K562 (cell line): ENCODE measurements around the gene IL13. TPM values are rescaled to one million over a fixed set of nuclear protein-coding genes. Genes with fewer than 3 reads are reported as not detected.

Source experiments
- ATAC-seq: fragments of 200-7000 bp; cut with Tn5 transposase; 3 replicates; pipeline ENCODE4 v1.9.1; 2020; ENCODE audit warnings: moderate library complexity
- BruUV-seq: library from RNA; stranded (reverse); fragments of 400-500 nt; replicated peaks from 2 replicates; lab custom pipeline; 2021; lab: Mats Ljungman, UMichigan
- CTCF ChIA-PET: fragments of 300-600 bp; formaldehyde crosslinking; extraction: SDS; loops from one replicate; lab custom pipeline; 2021; ENCODE audit warnings: low intra/inter-chr PET ratio; lab: Yijun Ruan, JAX
- POLR2A ChIA-PET: fragments of 300-600, 350-650 bp; sonication (Branson Sonifier 250); formaldehyde crosslinking; extraction: SDS; loops from one replicate; lab custom pipeline; 2021; ENCODE audit warnings: antibody characterized with exemption, inconsistent platforms; lab: Yijun Ruan, JAX
- DNase-seq, 4 experiments: peaks; one replicate each; pipeline versions ENCODE4 v3.0.0 to v3.0.0-alpha.2; 2011 to 2018; ENCODE audit warnings: low spot score in 3 of 4, mixed read lengths in 3 of 4; ENCODE audit errors: extremely low read depth in 1 of 4
- FAIRE-seq: peaks from 2 replicates; lab custom pipeline; 2011; peaks lifted over from hg19 to GRCh38; lab: Jason Lieb, UNC
- H2AFZ ChIP-seq: 2 replicates; pipeline ENCODE4 v1.6.0; 2011; ENCODE audit warnings: low read depth, low read length, control low read depth, inconsistent platforms
- H3K27ac ChIP-seq: fragments of 200-600 bp; 3 replicates; pipeline ENCODE4 v1.8.0; 2011; ENCODE audit warnings: low read depth, mild to moderate bottlenecking, control low read depth, inconsistent platforms, low read length, moderate library complexity, mixed read lengths; ENCODE audit errors: extremely low read depth
- H3K27me3 ChIP-seq, 2 experiments: fragments of 300-600 bp in 1 of 2; 2 replicates in 1 of 2; 3 replicates in 1 of 2; pipeline versions ENCODE4 v1.6.0 to v1.8.0; 2011; ENCODE audit warnings: inconsistent platforms in 2 of 2, low read length in 2 of 2, mild to moderate bottlenecking in 1 of 2, mixed read lengths in 1 of 2, moderate library complexity in 1 of 2; ENCODE audit not compliant: control insufficient read depth in 2 of 2, insufficient read depth in 2 of 2
- H3K36me3 ChIP-seq: fragments of 300-600 bp; 3 replicates; pipeline ENCODE4 v1.8.0; 2011; ENCODE audit warnings: mild to moderate bottlenecking, low read length, inconsistent platforms; ENCODE audit not compliant: control insufficient read depth, insufficient read depth
- H3K4me1 ChIP-seq, 2 experiments: fragments of 200-600 bp in 1 of 2; replicated peaks in 1 of 2; 2 replicates in 1 of 2; 3 replicates in 1 of 2; pipeline versions ENCODE4 v1.5.1 to v1.8.0; 2011; ENCODE audit warnings: inconsistent platforms in 2 of 2, low read length in 2 of 2, mild to moderate bottlenecking in 1 of 2, mixed read lengths in 1 of 2, moderate library complexity in 1 of 2; ENCODE audit not compliant: control insufficient read depth in 2 of 2, insufficient read depth in 2 of 2
- H3K4me2 ChIP-seq: 2 replicates; pipeline ENCODE4 v1.6.1; 2011; ENCODE audit warnings: low read length, control low read depth, inconsistent platforms, mixed read lengths; ENCODE audit not compliant: insufficient read depth
- H3K4me3 ChIP-seq: fragments of 200-600 bp; sonication (generic), shearing (Covaris generic); 2 replicates; pipeline ENCODE4 v1.5.1; 2016; ENCODE audit warnings: control low read depth, inconsistent platforms
- H3K79me2 ChIP-seq: fragments of 200-600 bp; 3 replicates; pipeline ENCODE4 v1.8.0; 2011; ENCODE audit warnings: low read length, inconsistent platforms; ENCODE audit not compliant: control insufficient read depth, insufficient read depth
- H3K9ac ChIP-seq, 2 experiments: 2 replicates each; pipeline versions ENCODE4 v1.6.0 to v1.6.1; 2011; ENCODE audit warnings: low read depth in 2 of 2, low read length in 2 of 2, control low read depth in 1 of 2, inconsistent platforms in 1 of 2, mild to moderate bottlenecking in 1 of 2, mixed read lengths in 1 of 2; ENCODE audit not compliant: insufficient read depth in 1 of 2
- H3K9me1 ChIP-seq: one replicate; pipeline ENCODE4 v1.6.0; 2011; ENCODE audit warnings: inconsistent platforms, mild to moderate bottlenecking, low read length, moderate library complexity; ENCODE audit not compliant: control insufficient read depth, insufficient read depth
- H3K9me3 ChIP-seq: replicated peaks from 2 replicates; pipeline ENCODE4 v1.5.1; 2011; ENCODE audit warnings: low read depth, low read length, inconsistent platforms; ENCODE audit not compliant: control insufficient read depth, insufficient read depth
- H4K20me1 ChIP-seq: replicated peaks from 2 replicates; pipeline ENCODE4 v1.6.1; 2011; ENCODE audit warnings: low read length, inconsistent platforms, mixed read lengths; ENCODE audit not compliant: control insufficient read depth, insufficient read depth
- CBX2 ChIP-seq: fragments of 200-600 bp; sonication (generic); IDR thresholded peaks from one replicate; pipeline ENCODE4 v1.6.1; 2012; ENCODE audit warnings: mild to moderate bottlenecking, low read length, inconsistent platforms; ENCODE audit not compliant: insufficient read depth, poor library complexity, severe bottlenecking
- ELF2 ChIP-seq: fragments of 250-450 bp; sonication (Bioruptor Pico); IDR thresholded peaks from 2 replicates; pipeline ENCODE4 v1.5.0; 2021; ENCODE audit warnings: mild to moderate bottlenecking
- GATA2 ChIP-seq: sonication (generic); formaldehyde crosslinking; IDR thresholded peaks from 2 replicates; pipeline ENCODE4 v1.4.0; 2020; ENCODE audit warnings: mild to moderate bottlenecking, missing genetic modification reagents
- HES1 ChIP-seq: fragments of 450-650 bp; IDR thresholded peaks from 2 replicates; pipeline ENCODE4 v1.6.1; 2016; ENCODE audit warnings: low read depth, mild to moderate bottlenecking, moderate library complexity
- HNRNPH1 ChIP-seq: fragments of 200-400 bp; formaldehyde crosslinking; optimal IDR thresholded peaks from 2 replicates; pipeline ENCODE3; 2017; ENCODE audit warnings: low read depth, mild to moderate bottlenecking, low read length, moderate library complexity
- RBFOX2 ChIP-seq: fragments of 200-400 bp; formaldehyde crosslinking; IDR thresholded peaks from 2 replicates; pipeline ENCODE4 v1.6.1; 2017; ENCODE audit warnings: low read depth, mild to moderate bottlenecking, low read length, moderate library complexity
- TBP ChIP-seq: optimal IDR thresholded peaks from 2 replicates; pipeline ENCODE3; 2011; ENCODE audit warnings: low read depth, low read length, improper control_type of control experiment
- ZBTB8A ChIP-seq: fragments of 450-650 bp; IDR thresholded peaks from 2 replicates; pipeline ENCODE4 v1.6.1; 2018; ENCODE audit warnings: mild to moderate bottlenecking, moderate library complexity; ENCODE audit not compliant: partially characterized antibody
- ZNF384 ChIP-seq: IDR thresholded peaks from 2 replicates; pipeline ENCODE4 v1.6.1; 2012; ENCODE audit warnings: low read depth, low read length, improper control_type of control experiment
- ZNF445 ChIP-seq: fragments of 250-450 bp; sonication (Bioruptor Pico); IDR thresholded peaks from 2 replicates; pipeline ENCODE4 v1.4.0; 2020; ENCODE audit warnings: low read depth, mild to moderate bottlenecking, moderate library complexity
- ZNF830 ChIP-seq: fragments of 250-450 bp; sonication (Bioruptor Pico); IDR thresholded peaks from 2 replicates; pipeline ENCODE4 v1.5.0; 2021; ENCODE audit warnings: mild to moderate bottlenecking
- WGBS: fragments of 100-300 bp; shearing (Covaris generic); methylation state at CpG from one replicate; pipeline ENCODE4 v1.1.6; 2016; ENCODE audit warnings: low coverage, mixed read lengths; ENCODE audit not compliant: insufficient coverage; ENCODE audit errors: missing lambda C conversion rate; 5-methylcytosine and 5-hydroxymethylcytosine counted together
- in situ Hi-C: fragments of 300-500 bp; cut with MboI; formaldehyde crosslinking; loops from 4 replicates; pipeline ENCODE4 v1.15.0; 2018; ENCODE audit warnings: inconsistent platforms, mixed read lengths
- intact Hi-C: fragments of 100-400 bp; cut with micrococcal nuclease; formaldehyde crosslinking; loops from 2 replicates; pipeline ENCODE4 v1.14.2; 2022
- polyA plus RNA-seq, 8 experiments: library from polyadenylated mRNA; depleted of rRNA in 4 of 8; stranded (reverse) in 5 of 8; unstranded in 3 of 8; fragments of >200 nt; fragmentation: Nextera tagmentation in 2 of 8; fragmentation: Illumina TruSeq in 1 of 8; extraction: Ambion mirVana in 2 of 8; extraction: Trizol in 1 of 8; gene quantifications; 2 replicates each; pipeline versions ENCODE4 v1.2.1 to v1.2.3, GENCODE V29; 2011 to 2014; ENCODE audit warnings: inconsistent platforms in 1 of 8, missing spikeins in 1 of 8
- total RNA-seq, 7 experiments: library from RNA; depleted of rRNA in 6 of 7; stranded (reverse); fragments of >200 nt in 6 of 7; fragmentation: Illumina TruSeq in 2 of 7; extraction: Trizol in 2 of 7; gene quantifications; 2 replicates each; pipeline versions ENCODE4 v1.2.1 to v1.2.3, GENCODE V29; 2011 to 2021; ENCODE audit warnings: low replicate concordance in 1 of 7
- TF ChIP-seq, protein P1 (sequence below), 2 experiments: fragments of 450-650 bp; IDR thresholded peaks; 2 replicates each; pipeline ENCODE4 v1.6.1; 2016
- TF ChIP-seq, protein P2 (sequence below): fragments of 250-450 bp; sonication (Bioruptor Pico); IDR thresholded peaks from 2 replicates; pipeline ENCODE4 v1.8.0; 2021; ENCODE audit warnings: moderate library complexity, mild to moderate bottlenecking, inconsistent platforms
- TF ChIP-seq, protein P3 (sequence below): sonication (generic); formaldehyde crosslinking; IDR thresholded peaks from 2 replicates; pipeline ENCODE4 v1.8.0; 2022; ENCODE audit warnings: missing genetic modification reagents, mild to moderate bottlenecking, borderline replicate concordance

Gene IL13
- total and polyA plus RNA-seq, 9 of the 15 experiments (the other 6 are each of a cell fraction or from before 2014, with no cell fraction given) = not detected

- no peak for TF ChIP-seq HES1
These were observed 23.0 kb downstream of the IL13 start (continued) for GRCh38 chr5:132680780-132681475.

DNA sequence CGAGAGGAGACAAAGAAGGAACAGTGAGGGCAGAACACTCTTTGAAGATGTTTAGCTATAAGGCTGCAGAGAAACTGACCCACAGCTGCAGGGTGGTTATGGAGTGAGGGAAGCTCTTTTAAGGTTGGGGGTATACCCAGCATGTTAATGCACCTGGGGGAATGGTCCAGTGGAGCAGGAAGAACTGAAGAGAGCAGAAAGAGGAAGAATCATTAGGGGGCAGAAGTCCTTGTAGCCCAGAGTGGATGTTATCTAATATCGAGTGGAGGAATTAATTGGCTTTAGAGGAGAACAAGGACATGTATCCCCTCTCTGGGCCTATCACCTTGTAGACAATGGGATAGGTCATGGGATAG, 23.5 kb downstream of the IL13 start:
- no peak overlapping the region for H3K4me3 ChIP-seq
- in situ Hi-C loops = no loop called here
- H3K79me2 ChIP-seq = no peaks in the 10 kb centered on the region
- DNase-seq = no peak
- TF ChIP-seq RBFOX2 (no peak), ELF2 (CRISPR knock-in tag) (no peak), CBX2 (no peak), ZNF445 (CRISPR knock-in tag) (no peak), TBP (no peak), ZBTB8A (no peak), GATA2 (CRISPR knock-in tag) (no peak), HNRNPH1 (no peak), ZNF830 (CRISPR knock-in tag) (no peak), ZNF384 (no peak)
- TF ChIP-seq, protein P1, sequence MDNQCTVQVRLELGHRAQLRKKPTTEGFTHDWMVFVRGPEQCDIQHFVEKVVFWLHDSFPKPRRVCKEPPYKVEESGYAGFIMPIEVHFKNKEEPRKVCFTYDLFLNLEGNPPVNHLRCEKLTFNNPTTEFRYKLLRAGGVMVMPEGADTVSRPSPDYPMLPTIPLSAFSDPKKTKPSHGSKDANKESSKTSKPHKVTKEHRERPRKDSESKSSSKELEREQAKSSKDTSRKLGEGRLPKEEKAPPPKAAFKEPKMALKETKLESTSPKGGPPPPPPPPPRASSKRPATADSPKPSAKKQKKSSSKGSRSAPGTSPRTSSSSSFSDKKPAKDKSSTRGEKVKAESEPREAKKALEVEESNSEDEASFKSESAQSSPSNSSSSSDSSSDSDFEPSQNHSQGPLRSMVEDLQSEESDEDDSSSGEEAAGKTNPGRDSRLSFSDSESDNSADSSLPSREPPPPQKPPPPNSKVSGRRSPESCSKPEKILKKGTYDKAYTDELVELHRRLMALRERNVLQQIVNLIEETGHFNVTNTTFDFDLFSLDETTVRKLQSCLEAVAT (IDR thresholded peaks at IDR 0.05) = no peak
- TF ChIP-seq, protein P2, sequence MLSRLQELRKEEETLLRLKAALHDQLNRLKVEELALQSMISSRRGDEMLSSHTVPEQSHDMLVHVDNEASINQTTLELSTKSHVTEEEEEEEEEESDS (CRISPR knock-in tag) = no peak
- TF ChIP-seq, protein P3, sequence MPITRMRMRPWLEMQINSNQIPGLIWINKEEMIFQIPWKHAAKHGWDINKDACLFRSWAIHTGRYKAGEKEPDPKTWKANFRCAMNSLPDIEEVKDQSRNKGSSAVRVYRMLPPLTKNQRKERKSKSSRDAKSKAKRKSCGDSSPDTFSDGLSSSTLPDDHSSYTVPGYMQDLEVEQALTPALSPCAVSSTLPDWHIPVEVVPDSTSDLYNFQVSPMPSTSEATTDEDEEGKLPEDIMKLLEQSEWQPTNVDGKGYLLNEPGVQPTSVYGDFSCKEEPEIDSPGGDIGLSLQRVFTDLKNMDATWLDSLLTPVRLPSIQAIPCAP (CRISPR knock-in tag) = no peak
- TF ChIP-seq, all 486 proteins: peak for 0
- WGBS = 57% methylated on average over 2 of the region's 2 CpGs
- Histone ChIP-seq H3K27ac (no peak overlapping the region), H2AFZ (peak overlapping the region; percentile 56), H3K4me1 (peaks cover 7 to 39% of the 10 kb centered on the region in 2 experiments), H3K9me1 (no peaks in the 10 kb centered on the region), H3K9me3 (no peaks in the 10 kb centered on the region), H3K9ac (no peak overlapping the region), H3K4me2 (no peak overlapping the region), H4K20me1 (no peaks in the 10 kb centered on the region), H3K36me3 (no peaks in the 10 kb centered on the region), H3K27me3 (no peaks in the 10 kb centered on the region)
- BruUV-seq = no TSS peak
- intact Hi-C loops = no loop called here
- no peak for ATAC-seq
- ChIA-PET POLR2A (interaction anchor here (0.7 kb wide), 1 partner anchor 8 kb away, joined by 5 read pairs; no protein-coding TSS in a partner anchor), CTCF (no interaction called here)
- FAIRE-seq = no peak
